ENCODE data around the gene UGT2B10. TPM values are rescaled to one million over a fixed set of nuclear protein-coding genes. Genes with fewer than 3 reads are reported as not detected.

The UGT2B10 gene
- total and polyA plus RNA-seq, 9 of the 15 experiments (the other 6 are each of a cell fraction or from before 2014, with no cell fraction given), result 0.18 TPM; not detected in 8

GRCh38 chr4:68872643-68873502, 57.1 kb downstream of the UGT2B10 start:
- Histone ChIP-seq H3K36me3 (ENCODE audit: control insufficient read depth, insufficient read depth, low read length) (no peaks in the 10 kb centered on the region), H2AFZ (ENCODE audit: low read depth, low read length) (peak overlapping the region; percentile 59; the same call in 1 of the 2 replicates), H3K4me2 (ENCODE audit: insufficient read depth, low read length) (no peak overlapping the region), H3K27me3 (ENCODE audit: control insufficient read depth in 2 of 2, insufficient read depth in 2 of 2, low read length in 2 of 2) (no peaks in the 10 kb centered on the region), H3K9ac (ENCODE audit: insufficient read depth in 1 of 2, low read depth in 2 of 2, low read length in 2 of 2) (no peak overlapping the region), H3K27ac (ENCODE audit: extremely low read depth, low read depth, low read length) (peak overlapping the region; percentile 22; the same call in 1 of the 3 replicates), H4K20me1 (replicated peaks; ENCODE audit: control insufficient read depth, insufficient read depth, low read length) (no peaks in the 10 kb centered on the region), H3K9me3 (replicated peaks; ENCODE audit: control insufficient read depth, insufficient read depth, low read depth, low read length) (no peaks in the 10 kb centered on the region; the same call in 1 of the 2 replicates), H3K4me1 (replicated peaks in 1 of 2; ENCODE audit: control insufficient read depth in 2 of 2, insufficient read depth in 2 of 2, low read length in 2 of 2) (no peaks in the 10 kb centered on the region), H3K9me1 (ENCODE audit: control insufficient read depth, insufficient read depth, low read length) (no peaks in the 10 kb centered on the region), H3K4me3 (no peak overlapping the region), H3K79me2 (ENCODE audit: control insufficient read depth, insufficient read depth, low read length) (no peaks in the 10 kb centered on the region)
- no TSS peak for BruUV-seq (replicated peaks)
- TF ChIP-seq MAFG (tag; conservative IDR thresholded peaks at IDR 0.05) (0 out of 2 replicates have a peak, but pooled peaks have one; percentile 13), USF1 (CRISPR knock-in tag; IDR thresholded peaks at IDR 0.05) (no peak), NR2C1 (IDR thresholded peaks at IDR 0.05) (no peak; the same call in none of the 2 replicates), NR2C1 (tag; IDR thresholded peaks at IDR 0.05) (0 out of 2 replicates have a peak, but pooled peaks have one; percentile 32), ZNF408 (CRISPR knock-in tag; IDR thresholded peaks at IDR 0.05; ENCODE audit: low read depth) (no peak), U2AF1 (optimal IDR thresholded peaks at IDR 0.05; ENCODE audit: low read depth, low read length) (no peak), NR2C2 (CRISPR knock-in tag; IDR thresholded peaks at IDR 0.05) (no peak), NR2C2 (tag; IDR thresholded peaks at IDR 0.05) (peak; percentile 45; the same call in 1 of the 2 replicates), ZNF316 (IDR thresholded peaks at IDR 0.05) (peak; percentile 72), MAFK (IDR thresholded peaks at IDR 0.05; ENCODE audit: low read length) (peak; percentile 13; the same call in 1 of the 2 replicates), MAFF (IDR thresholded peaks at IDR 0.05; ENCODE audit: low read length) (peak; percentile 32; the same call in 1 of the 2 replicates)
- ATAC-seq, result no peak
- FAIRE-seq, result no peak
- intact Hi-C loops (cut with micrococcal nuclease), result no loop called here
- DNase-seq (ENCODE audit: extremely low read depth in 1 of 4, low spot score in 3 of 4), result no peak
- CTCF ChIA-PET (ENCODE audit: low intra/inter-chr PET ratio), result no interaction called here
- WGBS (ENCODE audit: insufficient coverage, low coverage, missing lambda C conversion rate), result 9% methylated on average over 3 of the region's 3 CpGs
- POLR2A ChIA-PET, result no interaction called here
- in situ Hi-C loops (cut with MboI), result no loop called here
